ENCODE results near the gene ATF7IP.

- TF ChIP-seq TAF1 (IDR thresholded peaks at IDR 0.05; ENCODE audit: borderline replicate concordance, low read depth, low read length) (no peak), POLR2A (IDR thresholded peaks at IDR 0.05; ENCODE audit: low read depth, low read length) (no peak)
Measured at GRCh38 chr12:14424545-14424944, 59.1 kb downstream of the ATF7IP start.
